HG03139 (cell line): ENCODE data around the gene GABRR3.
A peak's percentile ranks its signal among the peaks of the same experiment; 100 is the strongest.

ENCODE experiments used
- ATAC-seq: cut with Tn5 transposase; IDR thresholded peaks from one replicate; pipeline ENCODE4 v1.9.1; 2021; ENCODE audit not compliant: unreplicated experiment

Gene GABRR3

DNA sequence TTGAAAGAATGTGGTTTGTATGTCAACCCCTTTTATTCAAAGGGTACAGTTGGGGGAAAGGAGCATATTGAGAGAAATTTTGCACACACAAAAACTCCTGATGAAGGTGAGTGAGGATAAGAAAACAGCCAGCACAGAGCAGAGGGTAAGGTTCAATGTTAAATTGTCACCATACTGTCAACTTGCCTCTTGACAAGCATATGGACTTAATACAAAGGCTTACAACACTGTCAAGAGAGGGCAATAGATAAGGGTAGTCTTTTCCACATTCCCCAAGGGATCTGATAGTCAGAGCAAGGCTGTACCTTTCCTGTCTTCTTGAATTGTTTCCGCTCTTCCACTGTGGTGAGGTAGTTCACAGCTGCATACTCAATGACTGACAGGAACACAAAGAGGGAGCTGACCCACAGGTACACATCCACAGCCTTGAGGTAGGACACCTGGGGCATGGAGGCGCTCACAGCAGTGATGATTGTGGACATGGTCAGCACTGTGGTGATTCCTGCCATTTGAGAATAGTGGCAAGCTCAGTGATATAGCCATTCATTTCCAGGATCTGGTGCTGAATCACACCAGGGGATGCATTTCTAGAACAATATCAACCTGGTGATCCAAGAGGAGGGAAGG, 42.5 kb downstream of the GABRR3 start:
- no peak for ATAC-seq

DNA sequence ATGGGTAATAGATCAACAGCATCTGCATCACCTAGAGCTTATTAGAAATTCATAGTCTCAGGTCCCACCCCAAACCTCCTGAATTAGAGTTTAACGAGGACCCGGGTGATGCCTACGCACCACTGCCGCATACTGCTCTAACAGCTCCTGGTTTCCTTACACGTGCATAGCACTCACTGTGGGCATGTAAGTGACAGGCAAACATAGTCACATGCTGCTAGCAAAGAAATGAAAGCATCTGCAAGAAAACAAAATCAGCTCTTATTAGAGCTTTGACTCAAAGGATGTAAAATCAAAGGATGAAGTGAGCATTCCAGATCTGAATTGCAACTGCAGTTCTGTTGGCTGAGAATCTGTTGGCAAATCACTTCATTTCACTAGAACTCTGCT, 43.8 kb downstream of the GABRR3 start:
- no peak for ATAC-seq

DNA sequence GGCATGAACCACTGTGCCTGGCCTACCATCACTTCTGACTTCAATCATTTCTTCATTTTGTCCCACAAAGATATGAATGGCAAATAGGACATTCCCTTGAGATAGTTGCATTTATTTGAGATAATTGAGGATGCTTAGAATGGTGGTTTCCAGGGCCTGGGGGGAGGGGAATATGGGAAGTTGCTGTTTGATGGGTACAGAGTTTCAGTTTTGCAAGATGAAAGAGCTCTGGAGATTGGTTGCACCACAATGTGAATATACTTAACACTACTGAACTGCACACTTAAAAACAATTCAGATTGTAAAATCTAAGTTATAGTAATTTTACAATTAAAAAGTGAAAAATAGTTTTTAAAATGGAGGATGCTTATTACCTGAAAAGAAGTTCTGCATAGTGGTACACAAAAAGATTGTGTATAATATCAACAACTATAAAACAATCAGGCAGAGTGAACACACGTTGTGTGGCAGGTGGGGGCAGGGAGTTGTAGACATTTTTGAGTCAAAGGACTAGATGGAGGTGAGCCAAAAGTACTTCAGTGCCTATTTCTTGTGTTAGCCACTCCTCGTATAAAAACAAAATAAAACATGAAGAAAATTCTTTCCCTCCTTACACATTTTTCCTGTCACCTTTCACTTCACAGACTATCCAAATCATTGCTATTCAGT, 44.4 kb downstream of the GABRR3 start:
- ATAC-seq = no peak

DNA sequence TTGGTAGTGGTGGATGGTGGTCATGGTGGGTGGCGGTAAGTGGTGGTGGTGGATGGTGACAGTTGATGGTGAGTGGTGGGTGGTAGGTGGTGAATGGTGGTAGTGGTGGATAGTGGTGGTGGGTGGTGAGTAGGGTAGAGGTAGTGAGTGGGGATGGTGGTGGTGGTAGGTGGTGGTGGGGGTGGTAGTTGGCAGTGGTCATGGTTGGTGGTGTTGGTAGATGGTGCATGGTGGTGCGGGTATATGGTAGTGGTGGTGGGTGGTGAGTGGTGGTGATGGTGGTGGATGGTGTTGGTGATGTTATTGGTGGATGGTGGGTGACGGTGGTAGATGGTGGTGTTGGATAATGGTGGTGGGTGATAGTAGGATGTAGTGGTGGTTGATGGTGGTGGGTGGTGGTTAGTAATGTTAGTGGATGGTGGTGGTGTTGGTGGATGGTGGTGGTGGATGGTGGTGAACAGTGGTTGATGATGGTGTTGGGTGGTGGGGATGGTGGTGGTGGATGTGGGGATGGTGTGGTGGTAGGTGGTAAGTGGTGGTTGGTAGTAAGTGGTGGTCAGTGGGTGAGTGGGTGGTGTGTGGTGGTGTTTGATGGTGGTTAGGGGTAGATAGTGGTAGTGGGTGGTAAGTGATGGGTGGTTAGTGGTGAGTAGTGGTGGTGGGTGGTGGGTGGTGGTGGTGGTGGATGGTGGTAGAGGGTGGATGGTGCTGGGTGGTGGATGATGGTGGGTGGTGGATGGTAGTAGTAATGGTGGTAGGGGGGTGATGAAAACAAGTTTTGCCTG, 46.1 kb downstream of the GABRR3 start:
- ATAC-seq = no peak

DNA sequence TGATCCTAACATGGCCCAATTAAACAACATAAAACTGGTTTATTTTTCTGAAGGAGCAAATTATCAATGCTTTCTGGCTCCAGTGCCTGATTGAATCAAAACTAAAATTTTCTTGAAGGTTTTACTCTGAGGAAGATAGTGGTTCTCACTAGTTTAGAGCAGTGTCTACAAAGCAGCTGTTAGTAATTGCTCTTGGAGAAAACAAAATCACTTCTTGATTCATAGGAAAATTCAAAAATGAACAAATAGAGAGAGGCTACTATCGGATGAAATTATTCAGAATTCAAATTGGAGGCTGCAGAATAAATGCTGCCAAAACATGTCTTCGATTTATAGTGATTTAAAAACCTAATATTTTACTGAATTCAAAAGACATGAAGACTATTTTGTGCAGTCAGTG, 47.8 kb downstream of the GABRR3 start:
- no peak for ATAC-seq

DNA sequence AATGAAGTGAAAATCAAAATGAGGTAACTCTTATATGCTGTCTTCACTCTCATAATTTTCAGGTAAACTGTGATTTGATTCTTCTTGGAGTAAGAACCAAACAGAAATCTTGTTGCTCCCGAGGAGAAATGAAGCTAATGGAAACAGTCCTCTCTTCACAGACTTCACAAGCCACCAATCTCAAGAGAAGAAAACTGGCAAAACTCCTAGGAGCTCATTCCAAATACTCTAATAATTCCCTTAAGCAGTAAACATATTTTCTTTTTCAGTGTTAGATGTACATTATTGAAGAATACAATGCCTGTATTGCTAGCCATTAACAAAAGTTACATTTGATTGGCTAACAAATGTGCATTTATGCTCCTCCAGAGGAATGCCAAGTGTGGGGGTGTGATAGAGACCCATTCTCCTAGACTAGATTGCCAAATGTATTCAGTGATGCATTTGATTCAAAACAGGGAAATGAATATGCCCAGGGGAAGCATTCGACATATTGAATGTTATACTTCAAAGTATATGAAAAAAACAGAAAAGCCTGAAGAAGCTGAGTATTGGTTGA, 51.1 kb downstream of the GABRR3 start:
- no peak for ATAC-seq

DNA sequence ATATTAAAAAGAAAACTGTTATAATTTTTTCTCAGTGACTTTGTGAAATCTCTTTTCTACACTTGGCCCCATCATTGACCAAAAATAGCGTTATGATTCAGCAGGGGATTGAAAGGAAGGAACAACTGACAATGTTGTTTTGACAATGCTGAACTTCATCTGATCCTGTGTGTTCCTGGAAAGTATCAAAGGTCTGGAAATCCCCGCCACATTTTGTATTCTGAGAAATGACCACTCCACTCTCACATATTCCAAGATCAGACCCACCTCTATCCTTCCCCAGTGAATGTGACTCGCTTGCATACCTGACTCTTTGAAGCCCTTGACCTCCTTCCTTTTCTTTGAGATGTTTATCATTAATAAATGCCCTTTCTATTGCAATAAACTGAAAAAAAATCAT, 53.2 kb downstream of the GABRR3 start:
- no peak for ATAC-seq

DNA sequence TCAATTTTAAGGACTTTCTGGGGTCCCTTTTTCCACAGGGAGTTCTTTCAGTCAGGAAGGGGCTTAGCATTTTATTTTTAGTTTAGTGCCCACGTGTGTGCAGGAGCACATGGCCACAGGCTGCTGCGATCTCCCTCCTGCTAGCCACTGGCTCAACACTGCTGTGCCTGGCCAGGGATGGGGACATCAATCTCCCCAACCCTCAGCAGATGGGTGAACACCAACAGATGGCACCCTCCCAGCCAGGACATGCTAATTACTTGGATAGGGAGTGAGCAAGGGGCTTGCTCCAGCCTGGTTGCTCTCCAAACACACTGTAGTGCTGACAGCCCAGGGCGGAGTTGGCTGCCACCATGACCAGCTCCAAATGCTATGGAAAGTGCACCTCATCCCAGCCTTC, 55.5 kb downstream of the GABRR3 start:
- no peak for ATAC-seq

DNA sequence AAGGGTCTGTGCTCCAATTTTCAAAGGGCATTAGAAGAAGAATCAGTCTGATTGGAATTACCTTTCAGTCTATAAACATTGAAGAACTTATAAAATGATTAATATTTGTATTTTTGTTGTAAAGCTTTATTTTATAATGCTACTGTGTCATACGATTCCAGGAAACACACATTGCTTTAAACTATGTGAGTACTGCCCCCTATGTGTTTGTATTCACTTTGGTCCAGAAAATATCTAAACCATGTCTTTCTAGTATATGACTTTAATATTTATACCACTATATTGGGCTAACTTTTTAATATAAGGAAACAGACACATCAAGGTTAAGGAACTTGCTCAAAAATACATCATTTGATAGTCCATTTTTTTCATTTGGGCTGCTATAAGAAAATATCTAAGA, 59.6 kb downstream of the GABRR3 start:
- no peak for ATAC-seq

DNA sequence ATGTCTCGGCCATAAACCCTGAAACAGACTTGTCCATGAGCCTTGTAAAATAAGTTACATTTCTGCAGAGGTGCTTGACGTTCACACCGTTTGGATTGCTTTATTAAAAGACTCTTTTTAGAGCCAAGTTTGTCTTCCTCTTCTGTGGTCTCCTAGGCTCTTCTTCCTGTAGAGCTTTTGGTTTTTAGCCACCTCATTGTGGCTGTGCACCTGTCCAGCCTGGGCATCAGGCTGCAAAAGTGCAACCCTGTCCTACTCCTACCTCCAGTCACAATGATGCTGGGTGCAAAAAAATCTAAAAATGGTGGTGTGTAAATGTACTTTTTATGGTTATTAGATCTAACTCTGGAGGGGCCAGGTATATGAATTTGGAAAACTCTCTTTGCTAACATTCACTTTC, 60.1 kb downstream of the GABRR3 start:
- ATAC-seq = no peak

DNA sequence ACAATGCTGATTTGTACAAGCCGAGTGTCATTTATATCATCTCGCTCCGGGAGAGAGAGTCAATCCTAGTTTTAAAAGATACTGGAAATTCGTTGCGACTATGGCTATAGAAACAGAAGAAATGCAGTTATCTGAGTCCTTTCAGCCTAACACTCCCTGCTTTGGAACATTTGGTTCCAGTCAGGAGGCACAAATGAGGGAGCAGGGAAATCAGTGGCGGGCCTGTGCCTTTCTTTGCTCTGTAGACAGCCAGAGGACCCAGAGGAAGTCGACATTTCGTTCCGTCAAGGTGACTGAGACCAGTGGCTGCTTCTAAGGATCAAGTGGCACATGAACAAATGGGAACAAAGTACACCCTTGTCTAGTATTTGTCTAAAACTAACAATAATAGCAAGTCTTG, 62.1 kb downstream of the GABRR3 start:
- ATAC-seq = no peak

DNA sequence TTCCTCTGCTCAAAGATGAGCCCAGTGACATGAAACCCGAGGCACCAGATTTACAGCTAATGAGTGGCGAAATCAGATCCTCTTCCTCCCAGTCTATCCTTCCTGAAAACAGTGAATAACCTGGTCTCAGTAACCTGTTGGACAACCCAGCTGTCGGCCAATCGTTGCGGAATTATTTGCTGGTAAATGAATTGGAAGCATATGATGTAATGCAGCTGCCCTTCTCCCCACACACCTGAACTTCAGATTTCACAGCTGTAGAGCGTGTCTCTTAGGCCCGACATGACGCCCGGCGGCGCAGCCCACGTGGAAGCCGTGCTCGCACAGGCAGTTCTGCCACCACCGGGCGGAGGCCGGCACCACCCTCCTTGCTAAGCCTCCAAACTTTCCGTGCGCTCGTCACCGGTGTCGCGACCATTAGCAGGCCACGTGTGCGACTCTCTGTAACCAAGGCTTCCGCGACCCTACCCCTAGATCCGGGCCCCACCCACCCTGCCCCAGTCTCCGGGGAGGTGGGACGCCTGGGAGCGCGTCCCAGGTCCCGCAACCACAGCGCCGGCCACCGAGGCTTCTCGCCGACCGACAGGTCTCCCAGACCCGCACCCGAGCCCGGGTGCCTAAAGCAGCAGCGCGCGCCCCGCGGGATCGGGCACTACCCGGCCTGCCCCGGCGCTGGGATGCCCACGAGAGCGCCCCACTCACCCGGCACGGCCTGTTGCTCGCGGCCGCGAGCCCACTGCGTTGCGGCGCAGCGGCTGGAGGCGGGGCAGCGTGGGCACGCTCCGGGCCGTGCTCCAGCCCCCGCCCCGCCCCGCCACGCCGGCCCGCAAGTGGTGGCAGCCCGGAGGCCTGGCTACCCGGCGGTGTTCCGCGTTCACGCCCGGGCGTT, 63.2 kb downstream of the GABRR3 start, which contains the start of gene RIOX2:
RIOX2 (minus strand) TSS at position 753 of the 889 bp plus-strand sequence. CDS start 4,838 bp downstream, outside the sequence.
- ATAC-seq = peak; percentile 84

DNA sequence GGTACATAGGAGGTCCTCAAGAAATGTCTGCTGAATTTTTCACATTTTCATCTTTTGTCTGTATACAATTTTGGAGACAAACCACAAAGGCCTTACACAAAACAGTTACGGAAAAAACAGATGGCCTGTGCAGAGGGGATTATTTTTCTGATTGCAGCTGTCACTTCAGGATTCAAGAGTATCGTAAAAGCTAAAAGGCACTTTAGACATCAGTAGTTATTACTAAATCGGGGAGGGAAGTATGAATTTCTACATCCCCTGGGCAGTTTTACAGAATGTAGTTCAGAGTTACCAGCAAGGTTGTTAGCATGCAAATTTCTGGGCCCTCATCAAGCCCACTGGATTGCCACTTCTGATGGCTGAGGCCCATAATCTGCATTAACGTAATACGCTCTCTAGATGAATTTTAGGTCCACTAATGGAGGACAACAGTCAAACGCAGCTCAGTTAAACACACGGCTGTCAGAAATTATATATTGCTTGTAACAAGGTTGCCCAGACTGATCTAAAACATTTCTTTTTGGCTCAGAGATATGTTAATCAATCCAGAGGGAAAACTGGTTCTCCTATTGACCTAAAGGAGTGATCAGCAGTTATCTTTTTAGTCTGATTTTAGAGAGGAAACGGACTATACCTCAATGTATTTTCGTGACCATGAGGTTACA, 64.0 kb downstream of the GABRR3 start:
- ATAC-seq = no peak

DNA sequence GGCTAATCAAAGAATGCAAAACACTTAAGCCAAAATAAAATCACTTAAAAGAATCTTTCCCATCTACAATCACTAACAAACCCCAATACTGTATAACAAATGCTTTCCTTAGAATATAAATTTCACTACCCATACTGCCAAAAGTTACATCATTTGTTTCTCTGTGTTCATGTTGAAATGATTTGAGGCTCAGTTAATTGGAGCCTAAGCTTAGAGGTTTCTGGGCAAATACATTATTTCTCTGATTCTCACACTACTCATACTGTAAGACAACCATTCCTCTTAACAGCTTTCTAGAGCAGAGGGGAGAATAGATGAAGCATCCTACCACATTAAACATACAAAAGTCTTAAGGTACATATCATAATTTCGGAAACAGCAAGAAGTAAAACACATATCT, 65.0 kb downstream of the GABRR3 start:
- ATAC-seq = no peak

DNA sequence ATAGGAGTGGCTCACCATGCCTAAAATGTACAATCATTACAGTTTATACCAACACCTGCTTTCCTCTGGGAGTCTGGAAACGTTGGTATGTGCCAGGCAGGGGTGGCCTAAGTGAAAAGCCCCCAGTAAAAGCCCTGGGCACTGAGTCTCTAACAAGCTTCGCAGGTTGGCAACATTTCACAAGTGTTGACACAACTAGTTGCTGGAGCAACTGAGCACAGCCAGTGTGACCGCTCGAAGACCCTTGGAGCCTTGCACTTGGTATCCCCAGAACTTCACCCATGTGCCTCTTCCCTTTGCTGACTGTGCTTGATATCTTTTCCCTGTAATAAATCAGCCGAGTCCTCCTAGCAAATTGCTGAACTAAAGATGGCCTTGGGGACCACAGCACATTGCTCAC, 65.6 kb downstream of the GABRR3 start:
- ATAC-seq = no peak

DNA sequence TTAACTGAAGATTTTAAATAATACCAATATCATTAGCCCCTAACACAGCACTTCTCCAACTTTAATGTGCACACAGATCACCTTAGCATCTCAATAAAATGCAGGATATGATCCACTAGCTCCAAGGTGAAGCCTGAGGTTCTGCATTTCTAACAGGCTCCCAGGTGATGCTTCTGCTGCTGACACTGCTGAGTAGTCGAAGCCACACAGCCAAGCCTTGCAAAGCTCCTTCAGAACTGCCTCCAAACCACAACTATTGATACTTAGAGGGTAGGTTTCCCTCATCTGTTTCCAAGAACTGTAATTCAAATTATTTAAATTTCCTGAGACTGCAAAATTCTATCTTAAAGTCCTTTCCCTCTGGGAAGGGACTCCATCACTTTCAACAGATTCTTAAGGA, 66.7 kb downstream of the GABRR3 start:
- ATAC-seq = no peak

DNA sequence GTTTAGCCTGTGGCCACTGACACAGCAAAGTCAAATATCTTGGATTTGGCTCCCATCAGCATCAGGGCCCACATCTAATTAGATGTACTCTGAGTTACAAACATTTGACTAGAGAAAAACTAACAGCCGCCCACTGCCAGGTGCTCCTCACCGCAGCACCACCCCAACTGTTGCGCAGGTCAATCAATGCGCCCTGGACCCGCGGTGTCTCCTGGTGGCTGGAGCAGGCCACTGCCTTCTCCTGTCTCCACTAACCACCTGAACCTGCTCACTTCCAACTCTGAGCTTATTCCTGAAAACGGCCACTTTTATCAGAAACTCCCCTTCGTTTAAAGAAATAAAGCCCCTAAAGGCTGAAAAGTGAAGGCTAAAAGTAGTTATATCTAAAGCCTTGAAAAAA, 67.1 kb downstream of the GABRR3 start:
- ATAC-seq = no peak

DNA sequence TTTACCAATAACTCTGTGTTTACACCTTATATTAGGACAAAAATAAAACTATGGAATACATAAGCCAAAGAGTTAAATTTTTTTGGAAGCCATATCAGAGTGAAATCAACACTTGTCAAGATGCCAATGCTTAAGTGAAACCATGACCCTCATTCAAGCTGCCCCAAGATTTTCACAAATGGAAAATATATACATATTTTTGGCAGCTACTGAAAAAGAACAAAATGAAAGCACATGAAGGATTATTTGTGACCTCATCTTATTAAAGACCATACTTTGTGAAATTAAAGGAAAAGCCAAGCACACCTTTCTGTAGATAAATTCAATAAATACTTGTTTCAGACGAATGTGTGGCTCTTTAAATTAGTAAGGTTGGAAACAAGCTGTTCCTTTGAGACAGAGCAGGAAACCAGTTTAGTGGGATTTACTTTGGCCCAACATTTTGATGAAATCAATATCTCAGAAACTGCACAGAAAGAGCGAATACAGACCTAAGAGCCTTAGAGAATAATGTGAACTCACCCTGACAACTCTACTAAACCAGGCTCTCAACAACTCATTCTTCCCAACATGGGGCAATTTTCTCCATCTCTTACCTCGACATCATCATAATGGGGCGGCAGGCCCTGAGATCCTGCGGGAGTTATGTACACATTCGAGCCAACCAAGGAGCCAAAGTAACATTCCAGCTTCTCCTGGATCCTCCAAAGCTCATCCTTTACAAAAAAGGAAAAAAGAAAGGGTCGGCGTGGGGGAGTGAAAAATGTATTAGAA, 73.9 kb downstream of the GABRR3 start:
- no peak for ATAC-seq

DNA sequence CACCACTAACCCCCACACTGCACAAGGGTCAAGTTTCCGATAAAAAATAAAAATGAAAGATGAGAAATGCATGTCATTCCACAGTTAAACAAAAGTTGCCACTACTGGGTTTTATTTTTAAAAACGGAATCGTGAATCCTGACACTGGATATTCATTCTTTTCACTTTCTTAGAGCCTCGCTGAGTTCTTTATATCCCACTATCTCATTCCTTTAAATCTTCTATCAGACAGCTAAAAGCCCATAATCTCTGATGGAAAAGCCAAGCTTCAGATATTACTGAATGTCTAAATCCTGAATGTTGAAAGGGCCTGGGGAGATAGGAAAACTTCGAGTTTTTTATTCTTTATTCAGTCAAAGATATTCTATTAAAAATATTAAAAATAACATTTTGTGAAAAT, 74.6 kb downstream of the GABRR3 start:
- no peak for ATAC-seq

DNA sequence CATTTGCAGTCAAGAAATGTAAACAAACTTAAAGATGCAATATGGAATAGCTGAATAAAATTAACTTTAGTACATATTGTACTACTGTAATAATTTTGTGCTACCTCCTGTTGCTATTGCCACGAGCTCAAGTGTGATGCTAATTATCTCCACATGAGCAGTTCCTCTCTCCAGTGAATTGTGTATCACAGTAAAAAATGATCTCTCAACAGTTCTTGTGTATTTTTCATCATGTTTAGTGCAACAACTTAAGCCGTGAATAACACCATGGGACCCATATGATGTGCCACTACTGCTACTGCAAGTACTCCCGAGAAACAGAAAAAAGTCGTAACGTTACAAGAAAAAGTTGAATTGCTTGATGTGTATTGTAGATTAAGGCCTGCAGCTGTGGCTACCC, 75.2 kb downstream of the GABRR3 start:
- no peak for ATAC-seq
